ENCODE measurements around the gene B3GALT4. TPM values are rescaled to one million over a fixed set of nuclear protein-coding genes. Genes with fewer than 3 reads are reported as not detected.

Gene B3GALT4
- total and polyA plus RNA-seq, 2 of the 13 experiments (the other 11 are each of a cell fraction or from before 2014, with no cell fraction given), result 0.04 to 0.27 TPM

DNA sequence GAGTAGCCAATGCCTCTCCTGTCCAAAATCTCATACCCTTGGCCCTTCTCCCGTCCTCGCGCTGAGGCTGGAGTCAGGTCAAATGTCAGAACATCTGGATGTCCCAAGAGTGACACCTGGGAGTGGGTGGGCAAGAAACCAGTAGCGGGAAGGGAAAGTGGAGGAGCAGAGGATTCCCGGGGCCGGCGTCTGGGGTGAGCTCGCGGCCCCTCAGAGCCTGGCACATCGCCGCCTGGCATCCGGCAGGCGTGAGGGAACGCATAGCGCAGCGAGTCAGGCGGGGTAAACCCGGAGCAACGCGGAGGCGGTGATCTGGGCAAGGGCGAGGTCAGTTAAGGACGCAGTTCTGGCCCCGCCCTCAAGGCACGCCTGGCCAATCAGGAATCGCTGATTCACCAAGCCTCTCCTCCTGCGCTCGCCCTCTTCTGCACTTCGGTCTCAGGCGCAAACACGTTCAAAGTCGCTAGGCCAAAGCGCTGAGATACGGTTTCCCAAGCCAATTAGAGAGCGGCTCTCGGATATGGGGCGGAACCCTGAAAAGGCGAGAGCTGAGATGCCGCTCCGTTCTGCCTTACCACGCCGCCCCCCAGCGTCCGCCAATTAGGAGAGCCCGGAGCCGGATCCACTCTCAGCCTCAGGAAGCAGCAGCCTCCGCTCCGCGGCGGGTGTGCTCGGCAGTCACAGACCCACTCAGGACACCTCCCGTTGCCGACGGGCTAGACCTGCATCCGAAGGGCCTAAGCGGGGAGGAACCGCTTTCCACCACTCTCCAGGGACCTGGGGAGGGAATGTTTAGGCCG is 27.8 kb upstream of the B3GALT4 start (continued):
- 0 out of 2 replicates have a peak, but pooled peaks have one; percentile 55 for TF ChIP-seq SNAPC2 (CRISPR knock-in tag; IDR thresholded peaks at IDR 0.05)
- TF ChIP-seq HNRNPUL1 (IDR thresholded peaks at IDR 0.05; ENCODE audit: low read depth, low read length), result no peak
- TF ChIP-seq BRCA1 (CRISPR knock-in tag; IDR thresholded peaks at IDR 0.05), result no peak
- TF ChIP-seq ZZZ3 (CRISPR knock-in tag; IDR thresholded peaks at IDR 0.05; ENCODE audit: borderline replicate concordance), result 0 out of 2 replicates have a peak, but pooled peaks have one; percentile 40
- TF ChIP-seq MEIS2 (CRISPR knock-in tag; IDR thresholded peaks at IDR 0.05), result peak; percentile 27; the same call in 1 of the 2 replicates
- TF ChIP-seq SOX6 (IDR thresholded peaks at IDR 0.05), result no peak
- TF ChIP-seq SOX6 (CRISPR knock-in tag; IDR thresholded peaks at IDR 0.05), result peak; percentile 81
- TF ChIP-seq, protein P1, sequence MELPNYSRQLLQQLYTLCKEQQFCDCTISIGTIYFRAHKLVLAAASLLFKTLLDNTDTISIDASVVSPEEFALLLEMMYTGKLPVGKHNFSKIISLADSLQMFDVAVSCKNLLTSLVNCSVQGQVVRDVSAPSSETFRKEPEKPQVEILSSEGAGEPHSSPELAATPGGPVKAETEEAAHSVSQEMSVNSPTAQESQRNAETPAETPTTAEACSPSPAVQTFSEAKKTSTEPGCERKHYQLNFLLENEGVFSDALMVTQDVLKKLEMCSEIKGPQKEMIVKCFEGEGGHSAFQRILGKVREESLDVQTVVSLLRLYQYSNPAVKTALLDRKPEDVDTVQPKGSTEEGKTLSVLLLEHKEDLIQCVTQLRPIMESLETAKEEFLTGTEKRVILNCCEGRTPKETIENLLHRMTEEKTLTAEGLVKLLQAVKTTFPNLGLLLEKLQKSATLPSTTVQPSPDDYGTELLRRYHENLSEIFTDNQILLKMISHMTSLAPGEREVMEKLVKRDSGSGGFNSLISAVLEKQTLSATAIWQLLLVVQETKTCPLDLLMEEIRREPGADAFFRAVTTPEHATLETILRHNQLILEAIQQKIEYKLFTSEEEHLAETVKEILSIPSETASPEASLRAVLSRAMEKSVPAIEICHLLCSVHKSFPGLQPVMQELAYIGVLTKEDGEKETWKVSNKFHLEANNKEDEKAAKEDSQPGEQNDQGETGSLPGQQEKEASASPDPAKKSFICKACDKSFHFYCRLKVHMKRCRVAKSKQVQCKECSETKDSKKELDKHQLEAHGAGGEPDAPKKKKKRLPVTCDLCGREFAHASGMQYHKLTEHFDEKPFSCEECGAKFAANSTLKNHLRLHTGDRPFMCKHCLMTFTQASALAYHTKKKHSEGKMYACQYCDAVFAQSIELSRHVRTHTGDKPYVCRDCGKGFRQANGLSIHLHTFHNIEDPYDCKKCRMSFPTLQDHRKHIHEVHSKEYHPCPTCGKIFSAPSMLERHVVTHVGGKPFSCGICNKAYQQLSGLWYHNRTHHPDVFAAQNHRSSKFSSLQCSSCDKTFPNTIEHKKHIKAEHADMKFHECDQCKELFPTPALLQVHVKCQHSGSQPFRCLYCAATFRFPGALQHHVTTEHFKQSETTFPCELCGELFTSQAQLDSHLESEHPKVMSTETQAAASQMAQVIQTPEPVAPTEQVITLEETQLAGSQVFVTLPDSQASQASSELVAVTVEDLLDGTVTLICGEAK (IDR thresholded peaks at IDR 0.05), result no peak
- TF ChIP-seq, protein P1 (CRISPR knock-in tag; IDR thresholded peaks at IDR 0.05), result 0 out of 2 replicates have a peak, but pooled peaks have one; percentile 54
- peak; percentile 81 for TF ChIP-seq ZNF543 (CRISPR knock-in tag; IDR thresholded peaks at IDR 0.05)
- no peak for TF ChIP-seq KDM3A (CRISPR knock-in tag; IDR thresholded peaks at IDR 0.05; ENCODE audit: low read depth)
- TF ChIP-seq, protein P2, sequence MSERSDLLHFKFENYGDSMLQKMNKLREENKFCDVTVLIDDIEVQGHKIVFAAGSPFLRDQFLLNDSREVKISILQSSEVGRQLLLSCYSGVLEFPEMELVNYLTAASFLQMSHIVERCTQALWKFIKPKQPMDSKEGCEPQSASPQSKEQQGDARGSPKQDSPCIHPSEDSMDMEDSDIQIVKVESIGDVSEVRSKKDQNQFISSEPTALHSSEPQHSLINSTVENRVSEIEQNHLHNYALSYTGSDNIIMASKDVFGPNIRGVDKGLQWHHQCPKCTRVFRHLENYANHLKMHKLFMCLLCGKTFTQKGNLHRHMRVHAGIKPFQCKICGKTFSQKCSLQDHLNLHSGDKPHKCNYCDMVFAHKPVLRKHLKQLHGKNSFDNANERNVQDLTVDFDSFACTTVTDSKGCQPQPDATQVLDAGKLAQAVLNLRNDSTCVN (CRISPR knock-in tag; IDR thresholded peaks at IDR 0.05; ENCODE audit: borderline replicate concordance), result 0 out of 2 replicates have a peak, but pooled peaks have one; percentile 65
- TF ChIP-seq PRDM10 (CRISPR knock-in tag; IDR thresholded peaks at IDR 0.05; ENCODE audit: low read depth), result no peak
- TF ChIP-seq PLRG1 (conservative IDR thresholded peaks at IDR 0.05), result no peak
- TF ChIP-seq ZNF776 (CRISPR knock-in tag; IDR thresholded peaks at IDR 0.05), result peak; percentile 58; the same call in 1 of the 2 replicates
- TF ChIP-seq AGO2 (optimal IDR thresholded peaks at IDR 0.05; ENCODE audit: low read depth, low read length), result peak; percentile 97
